Esophagus squamous epithelium (tissue), 5 donors: ENCODE data around the gene GJB3. TPM values are rescaled to one million over a fixed set of nuclear protein-coding genes. Genes with fewer than 3 reads are reported as not detected.

Experiments
- DNase-seq: peaks from one replicate; lab custom pipeline; 2025; lab: John Stamatoyannopoulos, UW
- H3K27ac ChIP-seq, 4 donors: fragments of 200-600 bp; sonication (generic); one replicate each; pipeline ENCODE4 v1.5.1; 2016 to 2019; ENCODE audit warnings: mild to moderate bottlenecking in 1 of 4
- H3K27me3 ChIP-seq, 4 donors: fragments of 200-600 bp; sonication (generic); 1 replicate in 3 of 4; 2 replicates in 1 of 4; pipeline versions ENCODE4 v1.5.1 to v1.6.0; 2017 to 2021; ENCODE audit warnings: antibody characterized with exemption in 1 of 4
- H3K36me3 ChIP-seq, 3 donors: fragments of 200-600 bp; sonication (generic); one replicate each; pipeline ENCODE4 v1.5.1; 2016 to 2019
- H3K4me1 ChIP-seq, 3 donors: fragments of 200-600 bp; sonication (generic); one replicate each; pipeline ENCODE4 v1.5.1; 2017 to 2019
- H3K4me3 ChIP-seq, 4 donors: fragments of 200-600 bp; sonication (generic); 1 replicate in 3 of 4; 2 replicates in 1 of 4; pipeline ENCODE4 v1.5.1; 2016 to 2019; ENCODE audit warnings: mild to moderate bottlenecking in 2 of 4, moderate library complexity in 1 of 4
- H3K9me3 ChIP-seq, 3 donors: fragments of 200-600 bp; sonication (generic); one replicate each; pipeline ENCODE4 v1.5.1; 2016 to 2019
- POLR2A ChIP-seq, 4 donors: fragments of 450-650 bp; IDR thresholded peaks; one replicate each; pipeline ENCODE4 v1.6.1; 2017; ENCODE audit warnings: antibody characterized with exemption in 4 of 4, mild to moderate bottlenecking in 4 of 4, moderate library complexity in 3 of 4
- WGBS, 2 donors: methylation state at CpG; one replicate each; pipeline ENCODE4 v1.1.5; 2018; 5-methylcytosine and 5-hydroxymethylcytosine counted together
- intact Hi-C: fragments of 100-400 bp; cut with DNase I; formaldehyde crosslinking; loops from one replicate; pipeline ENCODE4 v1.15.0; 2022
- total RNA-seq, 4 donors: library from RNA; depleted of rRNA; stranded (reverse); fragments of >200 nt; gene quantifications; one replicate each; pipeline ENCODE4 v1.1.0, GENCODE V29; 2016
- TF ChIP-seq, protein P1 (sequence below), 6 experiments: fragments of 450-650 bp in 4 of 6; fragments of 200-600 bp in 2 of 6; sonication (generic) in 2 of 6; IDR thresholded peaks; one replicate each; pipeline ENCODE4 v1.5.1; 2016 to 2019; ENCODE audit warnings: antibody characterized with exemption in 6 of 6, mild to moderate bottlenecking in 4 of 6, moderate library complexity in 4 of 6
- donor health status: DM: yes; HTN: yes; CAD: no.

The GJB3 gene
- total RNA-seq, 4 donors from 2014 or later, result 82.6 to 123 (median 94.4) TPM

DNA sequence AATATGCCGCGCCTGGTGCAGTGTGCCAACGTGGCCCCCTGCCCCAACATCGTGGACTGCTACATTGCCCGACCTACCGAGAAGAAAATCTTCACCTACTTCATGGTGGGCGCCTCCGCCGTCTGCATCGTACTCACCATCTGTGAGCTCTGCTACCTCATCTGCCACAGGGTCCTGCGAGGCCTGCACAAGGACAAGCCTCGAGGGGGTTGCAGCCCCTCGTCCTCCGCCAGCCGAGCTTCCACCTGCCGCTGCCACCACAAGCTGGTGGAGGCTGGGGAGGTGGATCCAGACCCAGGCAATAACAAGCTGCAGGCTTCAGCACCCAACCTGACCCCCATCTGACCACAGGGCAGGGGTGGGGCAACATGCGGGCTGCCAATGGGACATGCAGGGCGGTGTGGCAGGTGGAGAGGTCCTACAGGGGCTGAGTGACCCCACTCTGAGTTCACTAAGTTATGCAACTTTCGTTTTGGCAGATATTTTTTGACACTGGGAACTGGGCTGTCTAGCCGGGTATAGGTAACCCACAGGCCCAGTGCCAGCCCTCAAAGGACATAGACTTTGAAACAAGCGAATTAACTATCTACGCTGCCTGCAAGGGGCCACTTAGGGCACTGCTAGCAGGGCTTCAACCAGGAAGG is 4.3 kb downstream of the GJB3 start:
- DNase-seq, result no peak
- TF ChIP-seq, protein P1, sequence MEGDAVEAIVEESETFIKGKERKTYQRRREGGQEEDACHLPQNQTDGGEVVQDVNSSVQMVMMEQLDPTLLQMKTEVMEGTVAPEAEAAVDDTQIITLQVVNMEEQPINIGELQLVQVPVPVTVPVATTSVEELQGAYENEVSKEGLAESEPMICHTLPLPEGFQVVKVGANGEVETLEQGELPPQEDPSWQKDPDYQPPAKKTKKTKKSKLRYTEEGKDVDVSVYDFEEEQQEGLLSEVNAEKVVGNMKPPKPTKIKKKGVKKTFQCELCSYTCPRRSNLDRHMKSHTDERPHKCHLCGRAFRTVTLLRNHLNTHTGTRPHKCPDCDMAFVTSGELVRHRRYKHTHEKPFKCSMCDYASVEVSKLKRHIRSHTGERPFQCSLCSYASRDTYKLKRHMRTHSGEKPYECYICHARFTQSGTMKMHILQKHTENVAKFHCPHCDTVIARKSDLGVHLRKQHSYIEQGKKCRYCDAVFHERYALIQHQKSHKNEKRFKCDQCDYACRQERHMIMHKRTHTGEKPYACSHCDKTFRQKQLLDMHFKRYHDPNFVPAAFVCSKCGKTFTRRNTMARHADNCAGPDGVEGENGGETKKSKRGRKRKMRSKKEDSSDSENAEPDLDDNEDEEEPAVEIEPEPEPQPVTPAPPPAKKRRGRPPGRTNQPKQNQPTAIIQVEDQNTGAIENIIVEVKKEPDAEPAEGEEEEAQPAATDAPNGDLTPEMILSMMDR (IDR thresholded peaks at IDR 0.05), result no peak
- TF ChIP-seq POLR2A (IDR thresholded peaks at IDR 0.05), result no peak
- intact Hi-C loops, result loop anchor here (5.0 kb wide), 1 partner anchor 67 kb away; no protein-coding TSS in a partner anchor

DNA sequence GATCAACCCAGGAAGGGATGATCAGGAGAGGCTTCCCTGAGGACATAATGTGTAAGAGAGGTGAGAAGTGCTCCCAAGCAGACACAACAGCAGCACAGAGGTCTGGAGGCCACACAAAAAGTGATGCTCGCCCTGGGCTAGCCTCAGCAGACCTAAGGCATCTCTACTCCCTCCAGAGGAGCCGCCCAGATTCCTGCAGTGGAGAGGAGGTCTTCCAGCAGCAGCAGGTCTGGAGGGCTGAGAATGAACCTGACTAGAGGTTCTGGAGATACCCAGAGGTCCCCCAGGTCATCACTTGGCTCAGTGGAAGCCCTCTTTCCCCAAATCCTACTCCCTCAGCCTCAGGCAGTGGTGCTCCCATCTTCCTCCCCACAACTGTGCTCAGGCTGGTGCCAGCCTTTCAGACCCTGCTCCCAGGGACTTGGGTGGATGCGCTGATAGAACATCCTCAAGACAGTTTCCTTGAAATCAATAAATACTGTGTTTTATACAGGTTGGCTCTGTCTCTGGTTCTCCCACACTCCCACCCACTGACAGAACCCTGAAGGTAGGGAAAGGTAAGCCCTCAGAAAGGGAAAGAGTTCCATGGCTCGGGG is 5.0 kb downstream of the GJB3 start:
- DNase-seq, result no peak
- no peak for TF ChIP-seq POLR2A (IDR thresholded peaks at IDR 0.05)
- TF ChIP-seq, protein P1 (IDR thresholded peaks at IDR 0.05), result no peak
- intact Hi-C loops, result loop anchor here (5.0 kb wide), 1 partner anchor 66 kb away; no protein-coding TSS in a partner anchor
- Histone ChIP-seq H3K36me3 (peaks cover 0 to 38% (median 15%) of the 10 kb centered on the region in 3 donors), H3K27ac (peak overlapping the region; percentile 9 to 60 (median 42)), H3K9me3 (no peaks in the 10 kb centered on the region), H3K27me3 (peaks cover 0 to 32% (median 3%) of the 10 kb centered on the region in 4 donors), H3K4me1 (peaks cover 0 to 69% (median 13%) of the 10 kb centered on the region in 3 donors), H3K4me3 (no peak overlapping the region)
- 29 to 90% methylated on average over 2 to 3 of the region's 4 CpGs for WGBS, 2 donors

More for the DNA sequence above, 4.3 kb downstream of the GJB3 start:
- Histone ChIP-seq H3K36me3 (peaks cover 0 to 38% (median 15%) of the 10 kb centered on the region in 3 donors), H3K4me1 (peaks cover 0 to 76% (median 17%) of the 10 kb centered on the region in 3 donors), H3K27ac (peak overlapping the region in 2 of 4 donors; percentile 57 to 60), H3K4me3 (no peak overlapping the region), H3K27me3 (peaks cover 0 to 34% (median 3%) of the 10 kb centered on the region in 4 donors), H3K9me3 (no peaks in the 10 kb centered on the region)
- 70 to 91% methylated on average over 13 to 14 of the region's 22 CpGs for WGBS, 2 donors

DNA sequence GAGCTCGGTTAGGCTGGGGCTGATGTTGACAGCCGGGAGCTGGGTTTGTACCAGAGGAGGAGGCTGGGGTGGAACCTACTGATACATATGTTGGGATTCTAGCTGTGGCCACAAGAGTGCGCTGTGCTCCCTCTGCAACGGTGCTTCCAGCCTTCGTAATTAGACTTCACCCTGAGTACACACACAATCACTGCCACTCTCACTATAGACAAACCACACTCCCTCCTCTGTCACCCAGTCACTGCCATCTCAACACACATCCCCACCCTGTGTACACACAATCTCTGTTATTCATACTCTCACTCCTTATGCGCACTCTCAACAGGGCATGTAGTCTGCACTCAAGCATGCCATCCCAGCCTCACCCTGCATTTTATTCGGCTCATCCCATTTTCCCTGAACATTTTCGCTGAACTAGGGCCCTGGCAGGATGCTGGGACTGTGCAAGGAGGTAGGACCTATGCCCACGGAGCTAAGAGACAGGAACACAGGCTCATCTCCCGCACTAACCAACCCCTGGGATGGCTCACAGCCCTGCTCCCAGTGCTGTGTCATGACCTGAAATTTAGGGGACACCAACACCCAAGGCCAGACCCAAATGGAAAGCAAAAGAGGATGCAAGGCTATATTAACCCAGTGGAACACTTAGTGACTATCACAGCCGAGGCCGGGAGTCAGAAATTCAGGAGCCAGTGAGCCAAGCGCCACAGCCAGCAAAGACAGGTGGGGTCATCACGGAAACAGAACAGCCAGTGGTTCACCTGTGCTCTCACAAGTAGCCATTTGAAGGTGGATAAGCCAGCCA is 5.7 kb downstream of the GJB3 start:
- TF ChIP-seq, protein P1 (IDR thresholded peaks at IDR 0.05), result peak; percentile 57 to 90 (median 76)
- no peak for TF ChIP-seq POLR2A (IDR thresholded peaks at IDR 0.05)
- no peak for DNase-seq
- intact Hi-C loops, result loop anchor here (5.0 kb wide), 1 partner anchor 66 kb away; no protein-coding TSS in a partner anchor
- peaks cover 0 to 63% (median 7%) of the 10 kb centered on the region in 3 donors for H3K4me1 ChIP-seq
- H3K27me3 ChIP-seq, result peaks cover 0 to 32% (median 1%) of the 10 kb centered on the region in 4 donors
- no peaks in the 10 kb centered on the region for H3K9me3 ChIP-seq
- H3K36me3 ChIP-seq, result peaks cover 0 to 38% (median 15%) of the 10 kb centered on the region in 3 donors
- no peak overlapping the region for H3K4me3 ChIP-seq
- peak overlapping the region; percentile 9 to 60 (median 42) for H3K27ac ChIP-seq
- WGBS, 2 donors, result 39 to 48% methylated on average over 12 of the region's 14 CpGs

DNA sequence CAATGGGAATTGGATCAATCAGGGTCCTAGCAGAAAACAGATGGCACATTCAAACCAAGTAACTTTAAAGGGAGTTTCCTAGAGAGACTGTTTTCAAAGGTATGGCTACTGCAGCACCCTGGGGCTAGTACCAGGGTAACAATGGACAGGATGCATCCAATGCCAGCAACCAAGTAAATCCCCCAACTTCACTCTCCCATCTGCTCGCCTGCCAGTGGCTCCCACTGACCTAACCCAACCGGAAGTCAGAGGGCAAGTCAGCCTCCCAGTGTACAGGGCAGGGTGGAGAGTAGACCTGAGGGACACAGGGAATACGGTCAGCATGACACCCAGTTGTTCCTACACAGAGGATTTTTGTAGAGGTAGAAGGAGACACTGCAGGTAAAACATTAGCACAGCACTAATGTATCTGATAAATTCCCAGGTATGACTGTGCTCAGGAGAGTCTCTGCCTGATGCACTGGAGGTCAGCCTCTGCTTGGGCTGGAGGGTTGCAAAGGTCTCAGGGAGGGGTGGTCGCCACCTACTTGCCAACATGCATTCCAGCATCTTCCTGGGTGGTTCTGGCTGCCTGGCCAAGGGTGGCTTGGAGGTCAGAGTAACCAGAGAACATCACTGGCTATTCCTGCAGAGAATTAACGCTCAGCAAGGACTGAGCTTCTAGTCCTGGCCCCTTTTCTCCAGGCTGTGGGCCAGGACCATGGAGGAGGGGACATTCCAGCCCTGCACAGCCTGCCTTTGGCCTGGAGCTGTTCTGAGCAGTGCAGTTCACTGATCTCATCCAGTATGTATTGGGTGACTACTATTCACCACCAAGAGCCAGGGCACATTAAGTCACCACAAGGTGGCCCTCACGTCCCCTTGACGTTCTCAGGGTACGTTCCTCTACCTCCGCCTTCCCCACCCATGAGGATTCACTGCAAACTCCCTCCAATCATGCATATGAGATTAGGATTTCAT is 6.7 kb downstream of the GJB3 start:
- DNase-seq, result no peak
- 57 to 59% methylated on average over 7 of the region's 9 CpGs for WGBS, 2 donors
- H3K27ac ChIP-seq, result no peak overlapping the region
- H3K36me3 ChIP-seq, result peaks cover 0 to 38% (median 15%) of the 10 kb centered on the region in 3 donors
- H3K27me3 ChIP-seq, result peaks cover 0 to 32% (median 3%) of the 10 kb centered on the region in 4 donors
- no peaks in the 10 kb centered on the region for H3K9me3 ChIP-seq
- peaks cover 3 to 63% (median 12%) of the 10 kb centered on the region in 3 donors for H3K4me1 ChIP-seq
- intact Hi-C loops, result loop anchor here (5.0 kb wide), 1 partner anchor 65 kb away; no protein-coding TSS in a partner anchor
- H3K4me3 ChIP-seq, result no peak overlapping the region
- TF ChIP-seq, protein P1 (IDR thresholded peaks at IDR 0.05), result peak in 1 of 6 experiments; percentile 8
- TF ChIP-seq POLR2A (IDR thresholded peaks at IDR 0.05), result no peak
